ENCODE data around the gene TUSC2.

The TUSC2 gene

DNA sequence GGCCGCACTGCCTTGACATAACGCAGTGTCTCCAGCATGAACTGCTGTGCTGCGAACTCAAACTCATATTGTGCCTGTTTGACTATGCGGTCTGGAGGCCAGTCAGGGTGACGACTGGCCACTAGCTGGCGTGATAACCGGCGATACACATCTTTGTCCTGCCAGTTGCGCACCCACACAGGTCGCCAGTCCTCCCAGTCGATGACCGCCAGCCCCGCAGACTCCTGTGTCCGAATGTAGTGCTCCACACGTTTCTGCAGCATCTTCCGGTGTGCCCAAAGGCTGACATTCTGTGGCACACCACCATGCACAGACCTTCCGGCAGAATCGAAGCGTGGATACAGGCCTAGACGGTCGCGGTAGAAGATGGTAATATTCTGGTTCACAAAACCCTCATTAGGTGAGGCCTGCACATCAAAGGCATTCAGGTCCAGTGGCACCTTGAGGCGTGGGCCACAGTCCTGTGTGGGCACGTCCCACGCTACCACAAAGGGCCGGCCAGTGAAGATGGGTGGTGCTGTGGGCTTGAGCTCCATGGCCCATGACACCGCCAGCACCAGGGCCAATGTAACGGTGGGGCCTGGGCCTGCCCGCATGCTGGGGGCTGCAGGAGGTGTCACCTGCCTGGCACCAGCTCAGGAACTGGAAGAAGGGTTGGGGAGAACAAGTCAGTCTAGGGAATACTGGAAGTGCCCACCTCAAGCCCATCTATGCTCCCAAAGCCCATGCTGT lies 8.0 kb downstream of the TUSC2 start:
- no peak for ATAC-seq
- TF ChIP-seq ZFP3 (CRISPR knock-in tag; IDR thresholded peaks at IDR 0.05) (no peak), ZNF565 (CRISPR knock-in tag; conservative IDR thresholded peaks at IDR 0.05; ENCODE audit: low read depth) (no peak), CSDC2 (CRISPR knock-in tag; IDR thresholded peaks at IDR 0.05) (no peak), ZNF70 (CRISPR knock-in tag; IDR thresholded peaks at IDR 0.05) (no peak), RARB (CRISPR knock-in tag; IDR thresholded peaks at IDR 0.05) (no peak), ISL1 (CRISPR knock-in tag; IDR thresholded peaks at IDR 0.05) (no peak), TCF4 (CRISPR knock-in tag; IDR thresholded peaks at IDR 0.05; ENCODE audit: borderline replicate concordance) (no peak), GLIS3 (CRISPR knock-in tag; IDR thresholded peaks at IDR 0.05) (no peak), ESRRG (CRISPR knock-in tag; IDR thresholded peaks at IDR 0.05) (no peak), BACH2 (CRISPR knock-in tag; IDR thresholded peaks at IDR 0.05; ENCODE audit: borderline replicate concordance) (no peak), PPARA (CRISPR knock-in tag; IDR thresholded peaks at IDR 0.05; ENCODE audit: borderline replicate concordance) (no peak), ZNF8 (CRISPR knock-in tag; IDR thresholded peaks at IDR 0.05) (no peak), ZC3H10 (CRISPR knock-in tag; IDR thresholded peaks at IDR 0.05) (no peak), ZFP30 (CRISPR knock-in tag; IDR thresholded peaks at IDR 0.05) (no peak), ARNTL (CRISPR knock-in tag; IDR thresholded peaks at IDR 0.05; ENCODE audit: borderline replicate concordance, low read depth) (no peak), OSR1 (CRISPR knock-in tag; IDR thresholded peaks at IDR 0.05) (no peak)
- TF ChIP-seq, protein P1, sequence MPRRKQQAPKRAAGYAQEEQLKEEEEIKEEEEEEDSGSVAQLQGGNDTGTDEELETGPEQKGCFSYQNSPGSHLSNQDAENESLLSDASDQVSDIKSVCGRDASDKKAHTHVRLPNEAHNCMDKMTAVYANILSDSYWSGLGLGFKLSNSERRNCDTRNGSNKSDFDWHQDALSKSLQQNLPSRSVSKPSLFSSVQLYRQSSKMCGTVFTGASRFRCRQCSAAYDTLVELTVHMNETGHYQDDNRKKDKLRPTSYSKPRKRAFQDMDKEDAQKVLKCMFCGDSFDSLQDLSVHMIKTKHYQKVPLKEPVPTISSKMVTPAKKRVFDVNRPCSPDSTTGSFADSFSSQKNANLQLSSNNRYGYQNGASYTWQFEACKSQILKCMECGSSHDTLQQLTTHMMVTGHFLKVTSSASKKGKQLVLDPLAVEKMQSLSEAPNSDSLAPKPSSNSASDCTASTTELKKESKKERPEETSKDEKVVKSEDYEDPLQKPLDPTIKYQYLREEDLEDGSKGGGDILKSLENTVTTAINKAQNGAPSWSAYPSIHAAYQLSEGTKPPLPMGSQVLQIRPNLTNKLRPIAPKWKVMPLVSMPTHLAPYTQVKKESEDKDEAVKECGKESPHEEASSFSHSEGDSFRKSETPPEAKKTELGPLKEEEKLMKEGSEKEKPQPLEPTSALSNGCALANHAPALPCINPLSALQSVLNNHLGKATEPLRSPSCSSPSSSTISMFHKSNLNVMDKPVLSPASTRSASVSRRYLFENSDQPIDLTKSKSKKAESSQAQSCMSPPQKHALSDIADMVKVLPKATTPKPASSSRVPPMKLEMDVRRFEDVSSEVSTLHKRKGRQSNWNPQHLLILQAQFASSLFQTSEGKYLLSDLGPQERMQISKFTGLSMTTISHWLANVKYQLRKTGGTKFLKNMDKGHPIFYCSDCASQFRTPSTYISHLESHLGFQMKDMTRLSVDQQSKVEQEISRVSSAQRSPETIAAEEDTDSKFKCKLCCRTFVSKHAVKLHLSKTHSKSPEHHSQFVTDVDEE (CRISPR knock-in tag; IDR thresholded peaks at IDR 0.05): no peak
- TF ChIP-seq, protein P2, sequence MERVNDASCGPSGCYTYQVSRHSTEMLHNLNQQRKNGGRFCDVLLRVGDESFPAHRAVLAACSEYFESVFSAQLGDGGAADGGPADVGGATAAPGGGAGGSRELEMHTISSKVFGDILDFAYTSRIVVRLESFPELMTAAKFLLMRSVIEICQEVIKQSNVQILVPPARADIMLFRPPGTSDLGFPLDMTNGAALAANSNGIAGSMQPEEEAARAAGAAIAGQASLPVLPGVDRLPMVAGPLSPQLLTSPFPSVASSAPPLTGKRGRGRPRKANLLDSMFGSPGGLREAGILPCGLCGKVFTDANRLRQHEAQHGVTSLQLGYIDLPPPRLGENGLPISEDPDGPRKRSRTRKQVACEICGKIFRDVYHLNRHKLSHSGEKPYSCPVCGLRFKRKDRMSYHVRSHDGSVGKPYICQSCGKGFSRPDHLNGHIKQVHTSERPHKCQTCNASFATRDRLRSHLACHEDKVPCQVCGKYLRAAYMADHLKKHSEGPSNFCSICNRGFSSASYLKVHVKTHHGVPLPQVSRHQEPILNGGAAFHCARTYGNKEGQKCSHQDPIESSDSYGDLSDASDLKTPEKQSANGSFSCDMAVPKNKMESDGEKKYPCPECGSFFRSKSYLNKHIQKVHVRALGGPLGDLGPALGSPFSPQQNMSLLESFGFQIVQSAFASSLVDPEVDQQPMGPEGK (CRISPR knock-in tag; IDR thresholded peaks at IDR 0.05; ENCODE audit: borderline replicate concordance): no peak
- TF ChIP-seq, protein P3, sequence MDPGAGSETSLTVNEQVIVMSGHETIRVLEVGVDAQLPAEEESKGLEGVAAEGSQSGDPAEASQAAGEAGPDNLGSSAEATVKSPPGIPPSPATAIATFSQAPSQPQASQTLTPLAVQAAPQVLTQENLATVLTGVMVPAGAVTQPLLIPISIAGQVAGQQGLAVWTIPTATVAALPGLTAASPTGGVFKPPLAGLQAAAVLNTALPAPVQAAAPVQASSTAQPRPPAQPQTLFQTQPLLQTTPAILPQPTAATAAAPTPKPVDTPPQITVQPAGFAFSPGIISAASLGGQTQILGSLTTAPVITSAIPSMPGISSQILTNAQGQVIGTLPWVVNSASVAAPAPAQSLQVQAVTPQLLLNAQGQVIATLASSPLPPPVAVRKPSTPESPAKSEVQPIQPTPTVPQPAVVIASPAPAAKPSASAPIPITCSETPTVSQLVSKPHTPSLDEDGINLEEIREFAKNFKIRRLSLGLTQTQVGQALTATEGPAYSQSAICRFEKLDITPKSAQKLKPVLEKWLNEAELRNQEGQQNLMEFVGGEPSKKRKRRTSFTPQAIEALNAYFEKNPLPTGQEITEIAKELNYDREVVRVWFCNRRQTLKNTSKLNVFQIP (CRISPR knock-in tag; IDR thresholded peaks at IDR 0.05; ENCODE audit: borderline replicate concordance, low read depth): no peak
- TF ChIP-seq, protein P4, sequence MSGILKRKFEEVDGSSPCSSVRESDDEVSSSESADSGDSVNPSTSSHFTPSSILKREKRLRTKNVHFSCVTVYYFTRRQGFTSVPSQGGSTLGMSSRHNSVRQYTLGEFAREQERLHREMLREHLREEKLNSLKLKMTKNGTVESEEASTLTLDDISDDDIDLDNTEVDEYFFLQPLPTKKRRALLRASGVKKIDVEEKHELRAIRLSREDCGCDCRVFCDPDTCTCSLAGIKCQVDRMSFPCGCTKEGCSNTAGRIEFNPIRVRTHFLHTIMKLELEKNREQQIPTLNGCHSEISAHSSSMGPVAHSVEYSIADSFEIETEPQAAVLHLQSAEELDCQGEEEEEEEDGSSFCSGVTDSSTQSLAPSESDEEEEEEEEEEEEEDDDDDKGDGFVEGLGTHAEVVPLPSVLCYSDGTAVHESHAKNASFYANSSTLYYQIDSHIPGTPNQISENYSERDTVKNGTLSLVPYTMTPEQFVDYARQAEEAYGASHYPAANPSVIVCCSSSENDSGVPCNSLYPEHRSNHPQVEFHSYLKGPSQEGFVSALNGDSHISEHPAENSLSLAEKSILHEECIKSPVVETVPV (CRISPR knock-in tag; IDR thresholded peaks at IDR 0.05): no peak

DNA sequence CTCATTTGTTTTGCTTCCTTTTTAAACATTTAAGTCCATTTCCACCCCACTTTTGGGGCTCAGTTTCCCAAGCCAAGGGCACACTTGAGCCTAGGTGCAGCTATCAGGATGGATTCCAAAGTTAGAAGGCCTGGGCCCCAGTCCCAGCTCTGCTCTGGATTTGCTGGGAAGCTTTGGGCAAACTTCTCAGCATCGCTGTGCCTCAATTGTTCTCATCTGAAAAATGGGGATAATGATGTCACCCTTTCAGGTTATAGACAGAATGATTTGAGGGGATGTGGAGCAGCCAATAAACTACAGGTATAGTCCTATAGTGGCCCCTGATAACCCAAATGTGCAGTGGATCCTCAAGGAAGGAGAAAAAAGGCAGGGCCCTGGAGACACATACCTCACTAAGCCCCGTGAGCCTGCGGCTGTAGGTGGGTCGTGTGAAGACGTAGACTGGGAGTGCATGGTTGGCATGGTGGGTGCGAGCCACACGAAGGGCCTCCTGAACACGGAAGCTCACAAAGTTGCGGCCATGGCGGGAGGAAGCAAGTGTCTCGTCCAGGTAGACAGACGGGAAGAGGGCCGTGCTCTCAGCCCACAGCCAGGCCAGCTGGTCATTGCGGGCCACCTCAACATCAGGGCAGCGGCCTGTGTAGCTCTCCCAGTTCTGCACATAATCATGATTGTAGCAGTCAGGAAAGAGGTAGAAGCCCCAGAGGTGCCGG lies 8.7 kb downstream of the TUSC2 start:
- TF ChIP-seq ARNTL (CRISPR knock-in tag; IDR thresholded peaks at IDR 0.05; ENCODE audit: borderline replicate concordance, low read depth): no peak
- TF ChIP-seq PPARA (CRISPR knock-in tag; IDR thresholded peaks at IDR 0.05; ENCODE audit: borderline replicate concordance): no peak
- TF ChIP-seq RARB (CRISPR knock-in tag; IDR thresholded peaks at IDR 0.05): no peak
- TF ChIP-seq ZFP3 (CRISPR knock-in tag; IDR thresholded peaks at IDR 0.05): no peak
- no peak for TF ChIP-seq SNAI2 (CRISPR knock-in tag; IDR thresholded peaks at IDR 0.05)
- no peak for TF ChIP-seq TCF4 (CRISPR knock-in tag; IDR thresholded peaks at IDR 0.05; ENCODE audit: borderline replicate concordance)

DNA sequence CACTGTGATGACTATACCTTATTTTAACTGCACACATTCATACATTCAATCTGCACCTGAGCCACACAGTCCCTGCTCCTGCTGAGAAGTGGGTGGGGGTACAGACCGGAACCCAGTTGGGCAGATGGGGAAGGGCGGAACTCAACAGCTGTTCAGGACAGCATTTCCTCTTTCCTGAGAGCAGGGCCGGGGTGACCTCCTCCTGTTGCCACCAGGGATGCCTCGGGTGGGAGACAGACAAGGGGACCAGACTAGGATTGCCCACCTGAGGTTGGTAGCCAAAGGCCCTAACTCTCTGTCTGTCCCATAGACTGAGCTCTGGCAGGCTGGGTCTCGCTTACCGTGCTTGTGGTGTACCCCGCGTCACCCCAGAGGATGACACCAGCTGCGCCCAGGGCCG lies 9.4 kb downstream of the TUSC2 start:
- TF ChIP-seq ZNF565 (CRISPR knock-in tag; conservative IDR thresholded peaks at IDR 0.05; ENCODE audit: low read depth): no peak
- TF ChIP-seq RARB (CRISPR knock-in tag; IDR thresholded peaks at IDR 0.05): no peak
- no peak for TF ChIP-seq PPARA (CRISPR knock-in tag; IDR thresholded peaks at IDR 0.05; ENCODE audit: borderline replicate concordance)
- no peak for TF ChIP-seq TOX (CRISPR knock-in tag; IDR thresholded peaks at IDR 0.05; ENCODE audit: borderline replicate concordance)
- TF ChIP-seq SNAI2 (CRISPR knock-in tag; IDR thresholded peaks at IDR 0.05): no peak
- TF ChIP-seq, protein P2 (CRISPR knock-in tag; IDR thresholded peaks at IDR 0.05; ENCODE audit: borderline replicate concordance): no peak
- no peak for TF ChIP-seq CSDC2 (CRISPR knock-in tag; IDR thresholded peaks at IDR 0.05)
- TF ChIP-seq GLIS3 (CRISPR knock-in tag; IDR thresholded peaks at IDR 0.05): no peak
- no peak for TF ChIP-seq ZNF70 (CRISPR knock-in tag; IDR thresholded peaks at IDR 0.05)
- TF ChIP-seq ZFP3 (CRISPR knock-in tag; IDR thresholded peaks at IDR 0.05): no peak
- TF ChIP-seq ISL1 (CRISPR knock-in tag; IDR thresholded peaks at IDR 0.05): no peak
- TF ChIP-seq TCF4 (CRISPR knock-in tag; IDR thresholded peaks at IDR 0.05; ENCODE audit: borderline replicate concordance): no peak
- TF ChIP-seq, protein P1 (CRISPR knock-in tag; IDR thresholded peaks at IDR 0.05): no peak
- ATAC-seq: no peak

More for the DNA sequence above, 8.7 kb downstream of the TUSC2 start:
- no peak for ATAC-seq

Data from SK-N-SH treated with all-trans-retinoic acid at 6 μM for 48 hours (cell line).